Spleen (tissue), 11 donors: ENCODE results near the gene PLAAT5. TPM values are rescaled to one million over a fixed set of nuclear protein-coding genes. Genes with fewer than 3 reads are reported as not detected.

Source experiments
- DNase-seq: peaks from one replicate; pipeline ENCODE4 v3.0.0-alpha.2; 2020
- H3K27ac ChIP-seq, 8 donors: fragments of 200-600 bp; sonication (generic) in 7 of 8; 1 replicate in 4 of 8; 2 replicates in 4 of 8; pipeline versions ENCODE4 v1.5.0 to v1.8.0; 2016 to 2021; ENCODE audit warnings: inconsistent platforms in 4 of 8, mild to moderate bottlenecking in 4 of 8, moderate library complexity in 1 of 8
- H3K27me3 ChIP-seq, 7 donors: fragments of 200-600 bp; sonication (generic) in 6 of 7; replicated peaks in 1 of 7; 1 replicate in 4 of 7; 2 replicates in 3 of 7; pipeline versions ENCODE4 v1.5.0 to v1.8.0; 2016 to 2021; ENCODE audit warnings: inconsistent platforms in 3 of 7, mild to moderate bottlenecking in 1 of 7
- H3K36me3 ChIP-seq, 6 donors: fragments of 200-600 bp; sonication (generic) in 5 of 6; 1 replicate in 4 of 6; 2 replicates in 2 of 6; pipeline versions ENCODE4 v1.5.0 to v1.8.0; 2016 to 2021; ENCODE audit warnings: inconsistent platforms in 2 of 6
- H3K4me1 ChIP-seq, 6 donors: fragments of 200-600 bp; sonication (generic) in 5 of 6; 1 replicate in 3 of 6; 2 replicates in 3 of 6; pipeline versions ENCODE4 v1.5.0 to v1.8.0; 2016 to 2021; ENCODE audit warnings: inconsistent platforms in 3 of 6
- H3K4me3 ChIP-seq, 8 donors: fragments of 200-600 bp; sonication (generic) in 7 of 8; 1 replicate in 4 of 8; 2 replicates in 4 of 8; pipeline versions ENCODE4 v1.5.0 to v1.8.0; 2016 to 2021; ENCODE audit warnings: inconsistent platforms in 4 of 8, mild to moderate bottlenecking in 4 of 8, moderate library complexity in 2 of 8
- H3K9me3 ChIP-seq, 8 donors: fragments of 200-600 bp; sonication (generic) in 7 of 8; 1 replicate in 4 of 8; 2 replicates in 4 of 8; pipeline versions ENCODE4 v1.5.0 to v1.8.0; 2016 to 2021; ENCODE audit warnings: inconsistent platforms in 4 of 8
- POLR2A ChIP-seq, 3 donors: fragments of 450-650 bp; IDR thresholded peaks; one replicate each; pipeline ENCODE4 v1.5.1; 2017; ENCODE audit warnings: antibody characterized with exemption in 3 of 3, mild to moderate bottlenecking in 1 of 3
- POLR2AphosphoS5 ChIP-seq, 3 donors: sonication (generic); formaldehyde crosslinking; IDR thresholded peaks; one replicate each; pipeline ENCODE4 v1.5.1; 2017; ENCODE audit warnings: antibody characterized with exemption in 3 of 3
- WGBS, 5 donors: extraction: QIAGEN DNeasy Blood & Tissue Kit in 3 of 5; methylation state at CpG; one replicate each; pipeline versions ENCODE4 v1.1.5 to v1.1.7; 2013 to 2018; 5-methylcytosine and 5-hydroxymethylcytosine counted together
- intact Hi-C: fragments of 100-400 bp; cut with DNase I; formaldehyde crosslinking; loops from one replicate; pipeline ENCODE4 v1.15.0; 2023; ENCODE audit warnings: low total_unique reads
- polyA plus RNA-seq, 3 donors: library from polyadenylated mRNA; stranded (reverse); fragments of 200-250 nt; gene quantifications; one replicate each; pipeline ENCODE4 v1.2.1, GENCODE V29; 2013
- total RNA-seq, 7 donors: library from RNA; depleted of rRNA in 3 of 7; stranded (reverse); fragments of >200 nt in 3 of 7; fragmentation: NEBNext Ultra II Directional in 4 of 7; extraction: Animal tissue kit (Norgen Biotek cat#: 25700) in 4 of 7; gene quantifications; one replicate each; pipeline versions ENCODE4 v1.1.0 to v1.2.1, GENCODE V29; 2016 to 2021
- TF ChIP-seq, protein P1 (sequence below), 11 experiments: fragments of 200-600 bp in 7 of 11; fragments of 450-650 bp in 4 of 11; sonication (generic) in 4 of 11; IDR thresholded peaks in 8 of 11; conservative IDR thresholded peaks in 3 of 11; 1 replicate in 7 of 11; 2 replicates in 4 of 11; pipeline versions ENCODE4 v1.4.0 to v1.8.0; 2016 to 2021; ENCODE audit warnings: antibody characterized with exemption in 11 of 11, inconsistent platforms in 4 of 11, mild to moderate bottlenecking in 1 of 11
- donor health status: healthy with polysubstance abuse.
- donor health status: DM: no; HTN: no; CAD: no; lungs with moderate emphysema.
- donor health status: DM: no; HTN: no; CAD: no.
- donor health status: Bipolar disorder and iron deficiency.
- donor health status: healthy.
- donor health status: DM: no; HTN: no; CAD: no.
- donor health status: DM: yes; HTN: yes; CAD: no.

Gene PLAAT5
- total and polyA plus RNA-seq, 10 donors = 0.10 to 0.54 (median 0.24) TPM; not detected in 4

DNA sequence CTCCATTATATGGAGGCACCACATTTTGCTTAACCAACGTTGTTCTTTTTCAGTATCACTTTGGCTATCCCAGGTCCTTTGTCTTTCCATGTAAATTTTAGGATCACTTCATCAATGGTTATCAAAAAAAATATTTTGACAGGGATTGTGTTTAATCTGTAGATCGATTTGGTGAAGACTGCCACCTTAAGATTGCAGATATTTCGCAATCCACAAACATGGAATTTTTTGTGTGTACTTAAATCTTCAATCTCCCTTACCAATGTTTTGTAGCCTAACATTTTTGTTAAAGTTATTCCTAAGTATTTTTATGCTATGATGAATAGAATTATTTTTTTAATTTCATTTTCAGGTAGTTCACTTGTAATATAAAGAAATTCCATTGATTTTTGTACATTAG is 18.6 kb downstream of the PLAAT5 start:
- H3K9me3 ChIP-seq = peaks cover 0 to 55% (median 42%) of the 10 kb centered on the region in 8 donors
- no peak overlapping the region for H3K27ac ChIP-seq
- 83 to 86% (median 85%) methylated on average over 3 of the region's 3 CpGs for whole genome bisulfite sequencing, 5 donors
- intact Hi-C loops = no loop called here
- TF ChIP-seq, protein P1, sequence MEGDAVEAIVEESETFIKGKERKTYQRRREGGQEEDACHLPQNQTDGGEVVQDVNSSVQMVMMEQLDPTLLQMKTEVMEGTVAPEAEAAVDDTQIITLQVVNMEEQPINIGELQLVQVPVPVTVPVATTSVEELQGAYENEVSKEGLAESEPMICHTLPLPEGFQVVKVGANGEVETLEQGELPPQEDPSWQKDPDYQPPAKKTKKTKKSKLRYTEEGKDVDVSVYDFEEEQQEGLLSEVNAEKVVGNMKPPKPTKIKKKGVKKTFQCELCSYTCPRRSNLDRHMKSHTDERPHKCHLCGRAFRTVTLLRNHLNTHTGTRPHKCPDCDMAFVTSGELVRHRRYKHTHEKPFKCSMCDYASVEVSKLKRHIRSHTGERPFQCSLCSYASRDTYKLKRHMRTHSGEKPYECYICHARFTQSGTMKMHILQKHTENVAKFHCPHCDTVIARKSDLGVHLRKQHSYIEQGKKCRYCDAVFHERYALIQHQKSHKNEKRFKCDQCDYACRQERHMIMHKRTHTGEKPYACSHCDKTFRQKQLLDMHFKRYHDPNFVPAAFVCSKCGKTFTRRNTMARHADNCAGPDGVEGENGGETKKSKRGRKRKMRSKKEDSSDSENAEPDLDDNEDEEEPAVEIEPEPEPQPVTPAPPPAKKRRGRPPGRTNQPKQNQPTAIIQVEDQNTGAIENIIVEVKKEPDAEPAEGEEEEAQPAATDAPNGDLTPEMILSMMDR (IDR thresholded peaks at IDR 0.05 in 8 of 11, conservative IDR thresholded peaks at IDR 0.05 in 3 of 11) = no peak
- no peaks in the 10 kb centered on the region for H3K4me1 ChIP-seq
- H3K36me3 ChIP-seq = no peaks in the 10 kb centered on the region
- H3K27me3 ChIP-seq = no peaks in the 10 kb centered on the region
- DNase-seq = no peak
- H3K4me3 ChIP-seq = no peak overlapping the region

DNA sequence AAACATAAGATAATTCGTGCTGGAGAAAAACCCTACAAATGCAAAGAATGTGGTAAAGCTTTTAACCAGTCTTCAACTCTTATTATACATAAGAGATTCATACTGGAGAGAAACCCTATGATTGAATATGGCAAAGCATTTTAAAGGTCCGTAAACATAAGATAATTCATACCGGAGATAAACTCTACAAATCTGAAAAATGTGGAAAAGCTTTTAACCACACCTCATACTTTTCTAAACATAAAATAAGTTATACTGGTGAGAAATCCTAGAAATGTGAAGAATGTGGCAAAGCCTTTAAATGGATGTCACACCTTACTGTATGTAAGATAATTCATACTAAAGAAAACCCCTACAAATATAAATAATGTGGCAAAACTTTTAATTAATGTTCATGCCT is 20.7 kb downstream of the PLAAT5 start:
- intact Hi-C loops = no loop called here
- peaks cover 0 to 38% (median 24%) of the 10 kb centered on the region in 8 donors for H3K9me3 ChIP-seq
- no peak for DNase-seq
- TF ChIP-seq POLR2A (IDR thresholded peaks at IDR 0.05) = no peak
- no peak for TF ChIP-seq POLR2AphosphoS5 (IDR thresholded peaks at IDR 0.05)
- TF ChIP-seq, protein P1 (IDR thresholded peaks at IDR 0.05 in 8 of 11, conservative IDR thresholded peaks at IDR 0.05 in 3 of 11) = no peak
- no peaks in the 10 kb centered on the region for H3K4me1 ChIP-seq
- 73 to 85% (median 79%) methylated on average over 3 of the region's 3 CpGs for WGBS, 5 donors
- H3K36me3 ChIP-seq = no peaks in the 10 kb centered on the region
- no peaks in the 10 kb centered on the region for H3K27me3 ChIP-seq
- no peak overlapping the region for H3K27ac ChIP-seq
- H3K4me3 ChIP-seq = no peak overlapping the region

DNA sequence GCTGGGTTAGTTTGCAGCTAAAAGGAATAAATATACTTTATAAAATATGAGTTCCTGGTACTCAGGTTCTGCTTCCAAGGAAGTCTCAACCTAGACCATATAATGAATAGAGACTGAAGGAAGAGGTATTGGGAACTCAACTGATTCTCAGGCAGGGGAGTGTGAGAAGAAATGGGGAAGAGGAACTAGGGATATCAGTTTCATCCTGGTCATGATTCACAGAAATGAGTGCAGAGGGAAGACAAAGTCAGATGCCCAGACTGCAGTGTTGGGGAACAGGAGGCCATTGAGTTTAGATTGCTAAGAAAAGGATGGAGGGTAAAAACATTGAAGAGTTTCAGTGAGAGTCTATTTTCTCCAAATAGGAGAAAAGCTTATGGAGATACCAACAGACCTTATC is 28.8 kb downstream of the PLAAT5 start:
- no peak overlapping the region for H3K27ac ChIP-seq
- no peaks in the 10 kb centered on the region for H3K36me3 ChIP-seq
- no peaks in the 10 kb centered on the region for H3K4me1 ChIP-seq
- no peaks in the 10 kb centered on the region for H3K9me3 ChIP-seq
- intact Hi-C loops = no loop called here
- TF ChIP-seq, protein P1 (IDR thresholded peaks at IDR 0.05 in 8 of 11, conservative IDR thresholded peaks at IDR 0.05 in 3 of 11) = no peak
- TF ChIP-seq POLR2AphosphoS5 (IDR thresholded peaks at IDR 0.05) (no peak), POLR2A (IDR thresholded peaks at IDR 0.05) (no peak)
- peaks cover 0 to 28% (median 0%) of the 10 kb centered on the region in 7 donors for H3K27me3 ChIP-seq
- H3K4me3 ChIP-seq = no peak overlapping the region
- no peak for DNase-seq

DNA sequence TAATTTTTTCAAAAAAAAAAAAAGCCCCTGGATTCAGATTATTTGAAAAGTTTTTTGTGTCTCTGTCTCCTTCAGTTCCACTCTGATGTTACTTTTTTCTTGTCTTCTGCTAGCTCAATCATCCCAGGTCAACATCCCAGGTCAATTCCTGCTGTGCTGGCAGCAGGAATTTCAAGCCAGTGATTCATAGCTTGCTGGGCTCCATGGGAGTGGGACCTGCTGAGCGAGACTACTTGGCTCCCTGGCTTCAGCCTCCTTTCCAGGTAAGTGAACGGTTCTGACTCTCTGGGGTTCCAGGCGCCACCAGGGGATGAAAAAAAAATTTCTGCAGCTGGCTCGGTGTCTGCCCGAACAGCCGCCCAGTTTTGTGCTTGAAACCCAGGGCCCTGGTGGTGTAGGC is 31.4 kb downstream of the PLAAT5 start:
- WGBS, 5 donors = 65 to 86% (median 76%) methylated on average over 6 of the region's 6 CpGs
- no peak overlapping the region for H3K27ac ChIP-seq
- TF ChIP-seq POLR2AphosphoS5 (IDR thresholded peaks at IDR 0.05) (no peak), POLR2A (IDR thresholded peaks at IDR 0.05) (no peak)
- TF ChIP-seq, protein P1 (IDR thresholded peaks at IDR 0.05 in 8 of 11, conservative IDR thresholded peaks at IDR 0.05 in 3 of 11) = no peak
- H3K4me3 ChIP-seq = no peak overlapping the region
- DNase-seq = no peak
- intact Hi-C loops = no loop called here
- H3K9me3 ChIP-seq = no peaks in the 10 kb centered on the region
- H3K36me3 ChIP-seq = no peaks in the 10 kb centered on the region
- H3K4me1 ChIP-seq = no peaks in the 10 kb centered on the region
- H3K27me3 ChIP-seq = peaks cover 0 to 28% (median 0%) of the 10 kb centered on the region in 7 donors
